Fibroblast of lung (primary cell): ENCODE data around the gene PRLR. TPM values are rescaled to one million over a fixed set of nuclear protein-coding genes. Genes with fewer than 3 reads are reported as not detected.

Source experiments
- DNase-seq, 2 donors: peaks; one replicate each; pipeline versions ENCODE4 v3.0.0 to v3.0.0-alpha.2; 2010; ENCODE audit warnings: low read depth in 2 of 2
- H2AFZ ChIP-seq: 2 replicates; pipeline ENCODE4 v1.5.1; 2012; ENCODE audit warnings: low read length, control low read depth, inconsistent platforms
- H3K27ac ChIP-seq: 2 replicates; pipeline ENCODE4 v1.5.1; 2011; ENCODE audit warnings: low read length, control low read depth; ENCODE audit not compliant: insufficient read depth
- H3K27me3 ChIP-seq: 2 replicates; pipeline ENCODE4 v1.5.1; 2011; ENCODE audit warnings: mild to moderate bottlenecking, low read length; ENCODE audit not compliant: control insufficient read depth, insufficient read depth
- H3K36me3 ChIP-seq: 2 replicates; pipeline ENCODE4 v1.5.1; 2011; ENCODE audit warnings: low read length; ENCODE audit not compliant: control insufficient read depth, insufficient read depth
- H3K4me1 ChIP-seq: 2 replicates; pipeline ENCODE4 v1.5.1; 2011; ENCODE audit warnings: low read length; ENCODE audit not compliant: control insufficient read depth, insufficient read depth; ENCODE audit errors: extremely low read depth
- H3K4me2 ChIP-seq: 2 replicates; pipeline ENCODE4 v1.5.1; 2011; ENCODE audit warnings: low read length, control low read depth; ENCODE audit not compliant: insufficient read depth; ENCODE audit errors: extremely low read depth
- H3K4me3 ChIP-seq, 4 experiments: fragments of 200-600 bp in 1 of 4; sonication (generic) in 1 of 4; replicated peaks in 1 of 4; 2 replicates each; pipeline ENCODE4 v1.5.1; 2011 to 2016; ENCODE audit warnings: low read length in 4 of 4, low read depth in 3 of 4, mild to moderate bottlenecking in 3 of 4, control low read depth in 2 of 4, inconsistent platforms in 1 of 4, mixed read lengths in 1 of 4; ENCODE audit not compliant: insufficient read depth in 1 of 4; ENCODE audit errors: control extremely low read depth in 1 of 4
- H3K79me2 ChIP-seq: 2 replicates; pipeline ENCODE4 v1.5.1; 2012; ENCODE audit warnings: mild to moderate bottlenecking, low read length, inconsistent platforms; ENCODE audit not compliant: control insufficient read depth, insufficient read depth
- H3K9ac ChIP-seq: 2 replicates; pipeline ENCODE4 v1.5.1; 2011; ENCODE audit warnings: mild to moderate bottlenecking, low read length, control low read depth; ENCODE audit not compliant: insufficient read depth
- H3K9me3 ChIP-seq: 2 replicates; pipeline ENCODE4 v1.5.1; 2012; ENCODE audit warnings: low read depth, low read length; ENCODE audit not compliant: control insufficient read depth, insufficient read depth
- H4K20me1 ChIP-seq: 2 replicates; pipeline ENCODE4 v1.5.1; 2011; ENCODE audit warnings: low read length; ENCODE audit not compliant: control insufficient read depth, insufficient read depth; ENCODE audit errors: extremely low read depth
- CTCF ChIP-seq, 2 donors: IDR thresholded peaks in 1 of 2; conservative IDR thresholded peaks in 1 of 2; 1 replicate in 1 of 2; 2 replicates in 1 of 2; pipeline ENCODE4 v1.5.1; 2011 to 2012; ENCODE audit warnings: low read length in 2 of 2, control low read depth in 1 of 2, inconsistent platforms in 1 of 2, low read depth in 1 of 2, mild to moderate bottlenecking in 1 of 2
- EZH2 ChIP-seq: IDR thresholded peaks from 2 replicates; pipeline ENCODE4 v1.5.1; 2012; ENCODE audit warnings: low read length, control low read depth, mild to moderate bottlenecking; ENCODE audit errors: missing control alignments
- polyA plus RNA-seq, 2 donors: library from polyadenylated mRNA; depleted of rRNA in 1 of 2; stranded (reverse) in 1 of 2; unstranded in 1 of 2; fragments of >200 nt; gene quantifications; 2 replicates each; pipeline ENCODE4 v1.2.1, GENCODE V29; 2011 to 2012; ENCODE audit warnings: missing spikeins in 1 of 2
- total RNA-seq: library from RNA; depleted of rRNA; stranded (reverse); fragments of >200 nt; gene quantifications from 2 replicates; pipeline ENCODE4 v1.2.1, GENCODE V29; 2014

The PRLR gene
- total and polyA plus RNA-seq, 2 donors (not counting 1 experiment from before 2014, with no cell fraction given) = 0.33 to 0.41 TPM

GRCh38 chr5:35012365-35012764 is 217.9 kb downstream of the PRLR start:
- no peaks in the 10 kb centered on the region for H3K36me3 ChIP-seq
- DNase-seq = no peak
- no peak overlapping the region for H2AFZ ChIP-seq
- no peaks in the 10 kb centered on the region for H4K20me1 ChIP-seq
- H3K27me3 ChIP-seq = peaks cover 7% of the 10 kb centered on the region
- no peaks in the 10 kb centered on the region for H3K79me2 ChIP-seq
- TF ChIP-seq EZH2 (no peak), CTCF (conservative IDR thresholded peaks at IDR 0.05 in 1 of 2, IDR thresholded peaks at IDR 0.05 in 1 of 2; ENCODE audit: low read depth in 1 of 2, low read length in 2 of 2) (no peak)
- H3K9me3 ChIP-seq = no peaks in the 10 kb centered on the region
- H3K27ac ChIP-seq = no peak overlapping the region
- no peak overlapping the region for H3K9ac ChIP-seq
- H3K4me3 ChIP-seq = no peak overlapping the region
- H3K4me1 ChIP-seq = no peaks in the 10 kb centered on the region
- no peak overlapping the region for H3K4me2 ChIP-seq

GRCh38 chr5:35010676-35011075 is 219.6 kb downstream of the PRLR start:
- no peak overlapping the region for H3K4me2 ChIP-seq
- H4K20me1 ChIP-seq = no peaks in the 10 kb centered on the region
- no peaks in the 10 kb centered on the region for H3K36me3 ChIP-seq
- H3K79me2 ChIP-seq = no peaks in the 10 kb centered on the region
- peaks cover 4% of the 10 kb centered on the region for H3K27me3 ChIP-seq
- H3K4me3 ChIP-seq = no peak overlapping the region
- H3K9me3 ChIP-seq = no peaks in the 10 kb centered on the region
- H3K27ac ChIP-seq = no peak overlapping the region
- H3K9ac ChIP-seq = no peak overlapping the region
- H3K4me1 ChIP-seq = no peaks in the 10 kb centered on the region
- no peak for TF ChIP-seq EZH2
- no peak for TF ChIP-seq CTCF (conservative IDR thresholded peaks at IDR 0.05 in 1 of 2, IDR thresholded peaks at IDR 0.05 in 1 of 2; ENCODE audit: low read depth in 1 of 2, low read length in 2 of 2)
- no peak overlapping the region for H2AFZ ChIP-seq
- DNase-seq = no peak

- Histone ChIP-seq H2AFZ (no peak overlapping the region), H3K79me2 (no peaks in the 10 kb centered on the region), H3K9ac (no peak overlapping the region), H3K4me3 (no peak overlapping the region), H3K4me1 (no peaks in the 10 kb centered on the region), H3K27ac (no peak overlapping the region), H3K9me3 (no peaks in the 10 kb centered on the region), H3K4me2 (no peak overlapping the region), H3K27me3 (peaks cover 4% of the 10 kb centered on the region), H3K36me3 (no peaks in the 10 kb centered on the region), H4K20me1 (no peaks in the 10 kb centered on the region)
- TF ChIP-seq EZH2 (no peak), CTCF (conservative IDR thresholded peaks at IDR 0.05 in 1 of 2, IDR thresholded peaks at IDR 0.05 in 1 of 2; ENCODE audit: low read depth in 1 of 2, low read length in 2 of 2) (no peak)
- DNase-seq = peak in 1 of 2 donors; percentile 11
Observed at GRCh38 chr5:35009657-35010056, 220.6 kb downstream of the PRLR start.
